HG03175 (cell line): ENCODE measurements around the gene CNNM3.
A peak's percentile ranks its signal among the peaks of the same experiment; 100 is the strongest.
"Not testable (repeated sequence)": the region's sequence is repeated elsewhere in the genome, so short reads cannot be mapped to it uniquely, and the experiment has no call there.

Source experiments
- ATAC-seq: cut with Tn5 transposase; IDR thresholded peaks from one replicate; pipeline ENCODE4 v1.9.1; 2021; ENCODE audit warnings: mild to moderate bottlenecking, moderate library complexity; ENCODE audit not compliant: unreplicated experiment

Gene CNNM3

GRCh38 chr2:96798733-96799622 is 17.1 kb upstream of the CNNM3 start:
- ATAC-seq = no peak

- no peak for ATAC-seq
Observed at GRCh38 chr2:96799623-96799935, 16.5 kb upstream of the CNNM3 start.

- peak; percentile 14 for ATAC-seq
Observed at GRCh38 chr2:96800061-96801004, 15.7 kb upstream of the CNNM3 start.

GRCh38 chr2:96801005-96801785 is 14.9 kb upstream of the CNNM3 start:
- ATAC-seq = peak; percentile 80

GRCh38 chr2:96801786-96802595 is 14.1 kb upstream of the CNNM3 start:
- peak; percentile 35 for ATAC-seq

GRCh38 chr2:96802721-96803120 is 13.3 kb upstream of the CNNM3 start:
- no peak for ATAC-seq

GRCh38 chr2:96804986-96805385 is 11.1 kb upstream of the CNNM3 start:
- no peak for ATAC-seq

- ATAC-seq = not testable (repeated sequence)
Observed at GRCh38 chr2:96805946-96806345, 10.1 kb upstream of the CNNM3 start.

GRCh38 chr2:96806468-96807126 is 9.5 kb upstream of the CNNM3 start:
- peak; percentile 68 for ATAC-seq

- no peak for ATAC-seq
Observed at GRCh38 chr2:96807127-96807471, 9.0 kb upstream of the CNNM3 start.

- ATAC-seq = no peak
Observed at GRCh38 chr2:96808176-96808837, 7.8 kb upstream of the CNNM3 start.

GRCh38 chr2:96809216-96809882 is 6.7 kb upstream of the CNNM3 start:
- no peak for ATAC-seq

GRCh38 chr2:96809951-96810782 is 5.9 kb upstream of the CNNM3 start:
- ATAC-seq = no peak

GRCh38 chr2:96810783-96811192 is 5.3 kb upstream of the CNNM3 start:
- no peak for ATAC-seq

- no peak for ATAC-seq
Observed at GRCh38 chr2:96811917-96812316, 4.2 kb upstream of the CNNM3 start.

- ATAC-seq = no peak
Observed at GRCh38 chr2:96813656-96814055, 2.4 kb upstream of the CNNM3 start.

- ATAC-seq = peak; percentile 20
Observed at GRCh38 chr2:96815326-96816126, 542 bp upstream of the CNNM3 start.
